Breast epithelium (tissue), 4 donors: Measurements from ENCODE around the gene ATP8A1. TPM values are rescaled to one million over a fixed set of nuclear protein-coding genes. Genes with fewer than 3 reads are reported as not detected.

Source experiments
- DNase-seq, 2 donors: peaks; one replicate each; pipeline ENCODE4 v3.0.0-alpha.2; 2019; ENCODE audit warnings: low spot score in 2 of 2
- H3K27ac ChIP-seq, 2 donors: fragments of 200-600 bp; sonication (generic) in 1 of 2; one replicate each; pipeline ENCODE4 v1.5.1; 2016 to 2019; ENCODE audit warnings: mild to moderate bottlenecking in 1 of 2
- H3K27me3 ChIP-seq, 2 donors: fragments of 200-600 bp; sonication (generic) in 1 of 2; one replicate each; pipeline versions ENCODE4 v1.5.1 to v1.6.0; 2017 to 2019; ENCODE audit warnings: control low read depth in 1 of 2, mild to moderate bottlenecking in 1 of 2
- H3K36me3 ChIP-seq: fragments of 200-600 bp; one replicate; pipeline ENCODE4 v1.5.1; 2019
- H3K4me1 ChIP-seq, 2 donors: fragments of 200-600 bp; sonication (generic); one replicate each; pipeline ENCODE4 v1.5.1; 2016 to 2019; ENCODE audit warnings: control low read depth in 1 of 2
- H3K4me3 ChIP-seq, 3 donors: fragments of 200-600 bp; sonication (generic); 1 replicate in 2 of 3; 2 replicates in 1 of 3; pipeline ENCODE4 v1.5.1; 2016 to 2019; ENCODE audit warnings: mild to moderate bottlenecking in 3 of 3, moderate library complexity in 2 of 3
- H3K9me3 ChIP-seq, 2 donors: fragments of 200-600 bp; sonication (generic) in 1 of 2; one replicate each; pipeline ENCODE4 v1.5.1; 2016 to 2019; ENCODE audit warnings: control low read depth in 1 of 2
- POLR2A ChIP-seq: fragments of 450-650 bp; IDR thresholded peaks from one replicate; pipeline ENCODE4 v1.6.1; 2016; ENCODE audit warnings: antibody characterized with exemption, mild to moderate bottlenecking, moderate library complexity
- POLR2AphosphoS5 ChIP-seq, 3 donors: sonication (generic); formaldehyde crosslinking; IDR thresholded peaks; one replicate each; pipeline ENCODE4 v1.6.1; 2017; ENCODE audit warnings: antibody characterized with exemption in 3 of 3
- intact Hi-C: fragments of 100-400 bp; cut with DNase I; formaldehyde crosslinking; loops from one replicate; pipeline ENCODE4 v1.15.1; 2023; ENCODE audit warnings: low total_unique reads
- total RNA-seq, 3 donors: library from RNA; depleted of rRNA; stranded (reverse); fragments of >200 nt; gene quantifications; one replicate each; pipeline ENCODE4 v1.1.0, GENCODE V29; 2016
- TF ChIP-seq, protein P1 (sequence below), 3 donors: fragments of 450-650 bp; IDR thresholded peaks; one replicate each; pipeline ENCODE4 v1.5.1; 2016 to 2017; ENCODE audit warnings: antibody characterized with exemption in 3 of 3, mild to moderate bottlenecking in 3 of 3, moderate library complexity in 3 of 3

The ATP8A1 gene
- total RNA-seq, 3 donors from 2014 or later = 12.2 to 17.0 (median 14.8) TPM

DNA sequence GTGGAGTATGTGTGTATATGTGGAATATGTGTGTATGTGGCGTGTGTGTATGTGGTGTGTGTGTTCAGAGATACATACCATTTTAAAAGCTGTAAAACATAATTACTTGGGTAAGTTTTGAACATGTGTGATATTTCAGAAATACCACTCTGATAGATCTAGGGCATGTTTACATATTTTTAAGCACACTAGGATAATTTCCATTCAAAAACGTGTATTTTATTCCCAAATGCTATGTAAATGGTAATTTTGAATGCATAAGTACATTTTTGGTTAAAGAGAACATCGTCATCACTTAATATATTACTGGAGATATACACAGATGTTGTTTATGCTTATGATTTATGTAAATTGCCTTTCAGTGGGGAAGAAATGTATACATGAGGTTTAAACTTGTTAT lies 294.3 kb downstream of the ATP8A1 start:
- intact Hi-C loops = no loop called here
- H3K27me3 ChIP-seq = no peaks in the 10 kb centered on the region

DNA sequence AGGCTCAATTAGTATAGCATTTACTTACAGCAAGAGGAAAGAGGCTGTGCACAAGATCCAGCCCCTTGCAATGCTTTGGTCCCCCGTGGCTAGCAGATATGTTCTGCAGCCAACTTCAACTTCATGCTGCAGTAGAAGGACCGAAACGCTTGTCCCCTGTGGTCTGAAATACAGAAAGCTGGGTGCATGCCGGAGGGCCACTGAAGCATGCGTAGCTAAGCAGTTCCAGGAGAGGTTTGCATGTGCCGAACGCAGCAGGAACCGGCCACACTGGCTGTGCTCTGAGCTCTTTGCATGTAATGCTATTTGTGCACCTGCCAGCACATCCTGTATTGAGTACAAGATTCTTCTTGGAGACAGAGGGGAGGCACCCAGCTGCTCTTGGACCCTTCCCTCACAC lies 295.4 kb downstream of the ATP8A1 start:
- DNase-seq = no peak
- intact Hi-C loops = no loop called here
- Histone ChIP-seq H3K4me3 (no peak overlapping the region), H3K27me3 (no peaks in the 10 kb centered on the region), H3K36me3 (no peaks in the 10 kb centered on the region), H3K4me1 (no peaks in the 10 kb centered on the region), H3K27ac (no peak overlapping the region), H3K9me3 (no peaks in the 10 kb centered on the region)
- TF ChIP-seq POLR2AphosphoS5 (IDR thresholded peaks at IDR 0.05) = no peak
- no peak for TF ChIP-seq POLR2A
- TF ChIP-seq, protein P1, sequence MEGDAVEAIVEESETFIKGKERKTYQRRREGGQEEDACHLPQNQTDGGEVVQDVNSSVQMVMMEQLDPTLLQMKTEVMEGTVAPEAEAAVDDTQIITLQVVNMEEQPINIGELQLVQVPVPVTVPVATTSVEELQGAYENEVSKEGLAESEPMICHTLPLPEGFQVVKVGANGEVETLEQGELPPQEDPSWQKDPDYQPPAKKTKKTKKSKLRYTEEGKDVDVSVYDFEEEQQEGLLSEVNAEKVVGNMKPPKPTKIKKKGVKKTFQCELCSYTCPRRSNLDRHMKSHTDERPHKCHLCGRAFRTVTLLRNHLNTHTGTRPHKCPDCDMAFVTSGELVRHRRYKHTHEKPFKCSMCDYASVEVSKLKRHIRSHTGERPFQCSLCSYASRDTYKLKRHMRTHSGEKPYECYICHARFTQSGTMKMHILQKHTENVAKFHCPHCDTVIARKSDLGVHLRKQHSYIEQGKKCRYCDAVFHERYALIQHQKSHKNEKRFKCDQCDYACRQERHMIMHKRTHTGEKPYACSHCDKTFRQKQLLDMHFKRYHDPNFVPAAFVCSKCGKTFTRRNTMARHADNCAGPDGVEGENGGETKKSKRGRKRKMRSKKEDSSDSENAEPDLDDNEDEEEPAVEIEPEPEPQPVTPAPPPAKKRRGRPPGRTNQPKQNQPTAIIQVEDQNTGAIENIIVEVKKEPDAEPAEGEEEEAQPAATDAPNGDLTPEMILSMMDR (IDR thresholded peaks at IDR 0.05) = no peak

More for the DNA sequence above, 294.3 kb downstream of the ATP8A1 start:
- H3K4me3 ChIP-seq = no peak overlapping the region
- no peaks in the 10 kb centered on the region for H3K36me3 ChIP-seq
- no peak for TF ChIP-seq POLR2A
- TF ChIP-seq, protein P1 (IDR thresholded peaks at IDR 0.05) = no peak
- TF ChIP-seq POLR2AphosphoS5 (IDR thresholded peaks at IDR 0.05) = no peak
- H3K27ac ChIP-seq = no peak overlapping the region
- no peak for DNase-seq
- H3K4me1 ChIP-seq = no peaks in the 10 kb centered on the region
- no peaks in the 10 kb centered on the region for H3K9me3 ChIP-seq

DNA sequence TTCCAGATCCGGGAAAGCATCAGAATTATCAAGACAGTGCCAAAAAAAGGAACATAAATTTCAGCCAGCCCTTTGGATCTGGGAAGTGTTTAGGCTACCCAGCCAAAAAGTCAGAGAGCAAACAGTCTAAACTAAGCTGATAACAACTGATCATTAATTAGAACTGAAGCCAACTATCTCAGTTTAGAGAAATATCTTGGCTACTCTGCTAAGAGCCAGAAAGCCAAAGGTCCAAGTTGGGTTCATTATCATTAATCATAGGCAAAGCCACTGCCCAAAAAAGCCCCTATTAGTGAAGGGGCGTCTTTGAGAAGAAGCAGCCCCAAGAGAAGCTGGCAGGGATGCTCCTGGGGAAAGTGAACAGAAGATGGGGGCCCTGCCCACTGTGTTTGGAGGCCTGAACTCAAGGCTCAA lies 296.6 kb downstream of the ATP8A1 start:
- no peak overlapping the region for H3K27ac ChIP-seq

GRCh38 chr4:42359711-42360110 lies 297.2 kb downstream of the ATP8A1 start:
- Histone ChIP-seq H3K9me3 (no peaks in the 10 kb centered on the region), H3K27me3 (no peaks in the 10 kb centered on the region), H3K36me3 (no peaks in the 10 kb centered on the region), H3K27ac (no peak overlapping the region), H3K4me3 (peak overlapping the region; percentile 1 to 31 (median 22)), H3K4me1 (no peaks in the 10 kb centered on the region)
- intact Hi-C loops = no loop called here
- TF ChIP-seq, protein P1 (IDR thresholded peaks at IDR 0.05) = no peak
- TF ChIP-seq POLR2AphosphoS5 (IDR thresholded peaks at IDR 0.05) = no peak
- TF ChIP-seq POLR2A = no peak
- no peak for DNase-seq

More for the DNA sequence above, 296.6 kb downstream of the ATP8A1 start:
- intact Hi-C loops = no loop called here
- Histone ChIP-seq H3K4me3 (peak overlapping the region in 2 of 3 donors; percentile 22 to 31), H3K9me3 (no peaks in the 10 kb centered on the region), H3K36me3 (no peaks in the 10 kb centered on the region), H3K4me1 (no peaks in the 10 kb centered on the region), H3K27me3 (no peaks in the 10 kb centered on the region)
- TF ChIP-seq POLR2A (no peak), POLR2AphosphoS5 (IDR thresholded peaks at IDR 0.05) (no peak)
- TF ChIP-seq, protein P1 (IDR thresholded peaks at IDR 0.05) = no peak
- DNase-seq = no peak

Other genes with a start within 250 kb of the ATP8A1 start
- gene GRXCR1, start 235.6 kb upstream of the ATP8A1 start, total RNA-seq = not detected